ENCODE results near the gene LSM4. TPM values are rescaled to one million over a fixed set of nuclear protein-coding genes. Genes with fewer than 3 reads are reported as not detected.

LSM4 gene
- total and polyA plus RNA-seq, 2 of the 13 experiments (the other 11 are each of a cell fraction or from before 2014, with no cell fraction given): 65.8 to 166 TPM

DNA sequence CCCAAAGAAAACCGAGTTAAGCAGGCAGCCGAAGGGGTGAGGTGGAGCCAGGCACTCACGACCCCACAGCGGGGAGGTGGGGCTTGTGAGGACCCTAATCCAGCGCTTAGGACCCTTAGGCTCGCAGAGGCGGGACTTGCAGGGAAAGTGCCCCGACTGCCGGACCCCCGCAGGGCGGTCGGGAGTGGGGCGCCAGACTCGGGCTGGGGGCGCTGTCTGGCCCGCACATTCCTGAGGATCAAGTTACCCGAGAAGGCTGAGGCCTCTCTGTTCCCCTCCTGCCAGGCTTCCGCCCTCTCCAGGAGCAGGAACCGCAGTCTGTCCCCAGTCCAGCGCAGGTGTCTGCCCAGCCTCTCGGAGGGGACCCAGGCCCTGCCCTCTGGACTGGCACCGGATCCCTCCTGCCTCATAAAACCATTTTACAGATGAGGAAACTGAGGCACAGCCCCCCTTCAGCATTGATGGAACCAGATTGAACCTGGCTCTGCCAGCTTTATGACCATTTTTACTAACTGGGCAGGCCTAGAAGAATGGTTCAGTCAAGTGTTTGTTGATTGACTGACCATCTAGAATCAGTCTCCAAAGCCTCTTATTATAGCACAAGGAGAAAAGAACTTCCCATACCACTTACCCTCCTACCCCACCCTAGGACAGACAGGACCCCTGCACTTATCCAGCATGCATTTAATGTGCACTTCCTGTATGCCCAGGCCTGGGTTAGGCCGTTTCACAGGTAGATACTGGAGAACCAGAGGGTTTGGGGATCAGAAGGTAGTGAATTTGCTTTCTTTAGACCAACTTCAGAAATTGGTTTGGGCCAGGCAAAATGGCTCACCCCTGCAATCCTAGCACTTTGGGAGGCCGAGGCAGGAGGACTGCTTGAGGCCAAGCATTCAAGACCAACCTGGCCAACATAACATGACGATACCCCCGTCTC, 34.8 kb downstream of the LSM4 start (continued):
- TF ChIP-seq, protein P1, sequence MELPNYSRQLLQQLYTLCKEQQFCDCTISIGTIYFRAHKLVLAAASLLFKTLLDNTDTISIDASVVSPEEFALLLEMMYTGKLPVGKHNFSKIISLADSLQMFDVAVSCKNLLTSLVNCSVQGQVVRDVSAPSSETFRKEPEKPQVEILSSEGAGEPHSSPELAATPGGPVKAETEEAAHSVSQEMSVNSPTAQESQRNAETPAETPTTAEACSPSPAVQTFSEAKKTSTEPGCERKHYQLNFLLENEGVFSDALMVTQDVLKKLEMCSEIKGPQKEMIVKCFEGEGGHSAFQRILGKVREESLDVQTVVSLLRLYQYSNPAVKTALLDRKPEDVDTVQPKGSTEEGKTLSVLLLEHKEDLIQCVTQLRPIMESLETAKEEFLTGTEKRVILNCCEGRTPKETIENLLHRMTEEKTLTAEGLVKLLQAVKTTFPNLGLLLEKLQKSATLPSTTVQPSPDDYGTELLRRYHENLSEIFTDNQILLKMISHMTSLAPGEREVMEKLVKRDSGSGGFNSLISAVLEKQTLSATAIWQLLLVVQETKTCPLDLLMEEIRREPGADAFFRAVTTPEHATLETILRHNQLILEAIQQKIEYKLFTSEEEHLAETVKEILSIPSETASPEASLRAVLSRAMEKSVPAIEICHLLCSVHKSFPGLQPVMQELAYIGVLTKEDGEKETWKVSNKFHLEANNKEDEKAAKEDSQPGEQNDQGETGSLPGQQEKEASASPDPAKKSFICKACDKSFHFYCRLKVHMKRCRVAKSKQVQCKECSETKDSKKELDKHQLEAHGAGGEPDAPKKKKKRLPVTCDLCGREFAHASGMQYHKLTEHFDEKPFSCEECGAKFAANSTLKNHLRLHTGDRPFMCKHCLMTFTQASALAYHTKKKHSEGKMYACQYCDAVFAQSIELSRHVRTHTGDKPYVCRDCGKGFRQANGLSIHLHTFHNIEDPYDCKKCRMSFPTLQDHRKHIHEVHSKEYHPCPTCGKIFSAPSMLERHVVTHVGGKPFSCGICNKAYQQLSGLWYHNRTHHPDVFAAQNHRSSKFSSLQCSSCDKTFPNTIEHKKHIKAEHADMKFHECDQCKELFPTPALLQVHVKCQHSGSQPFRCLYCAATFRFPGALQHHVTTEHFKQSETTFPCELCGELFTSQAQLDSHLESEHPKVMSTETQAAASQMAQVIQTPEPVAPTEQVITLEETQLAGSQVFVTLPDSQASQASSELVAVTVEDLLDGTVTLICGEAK (IDR thresholded peaks at IDR 0.05): no peak
- TF ChIP-seq, protein P1 (CRISPR knock-in tag; IDR thresholded peaks at IDR 0.05): no peak
- TF ChIP-seq ZKSCAN8 (CRISPR knock-in tag; IDR thresholded peaks at IDR 0.05; ENCODE audit: borderline replicate concordance) (0 out of 2 replicates have a peak, but pooled peaks have one; percentile 22), ZNF629 (CRISPR knock-in tag; conservative IDR thresholded peaks at IDR 0.05) (peak; percentile 49; the same call in 1 of the 2 replicates), ZNF883 (CRISPR knock-in tag; IDR thresholded peaks at IDR 0.05; ENCODE audit: not compliant biosample characterization) (no peak), SP1 (IDR thresholded peaks at IDR 0.05) (no peak), SP1 (CRISPR knock-in tag; IDR thresholded peaks at IDR 0.05) (no peak), NFKB2 (CRISPR knock-in tag; IDR thresholded peaks at IDR 0.05; ENCODE audit: borderline replicate concordance) (no peak), PHF20 (CRISPR knock-in tag; IDR thresholded peaks at IDR 0.05) (no peak), ZNF3 (CRISPR knock-in tag; IDR thresholded peaks at IDR 0.05) (peak; percentile 90), AHR (CRISPR knock-in tag; IDR thresholded peaks at IDR 0.05) (no peak), FOXJ3 (CRISPR knock-in tag; IDR thresholded peaks at IDR 0.05; ENCODE audit: borderline replicate concordance) (no peak), SIX4 (CRISPR knock-in tag; IDR thresholded peaks at IDR 0.05) (peak; percentile 89), SIN3A (IDR thresholded peaks at IDR 0.05; ENCODE audit: borderline replicate concordance, low read depth, low read length) (no peak), ISX (CRISPR knock-in tag; conservative IDR thresholded peaks at IDR 0.05) (no peak)
- TF ChIP-seq, protein P2, sequence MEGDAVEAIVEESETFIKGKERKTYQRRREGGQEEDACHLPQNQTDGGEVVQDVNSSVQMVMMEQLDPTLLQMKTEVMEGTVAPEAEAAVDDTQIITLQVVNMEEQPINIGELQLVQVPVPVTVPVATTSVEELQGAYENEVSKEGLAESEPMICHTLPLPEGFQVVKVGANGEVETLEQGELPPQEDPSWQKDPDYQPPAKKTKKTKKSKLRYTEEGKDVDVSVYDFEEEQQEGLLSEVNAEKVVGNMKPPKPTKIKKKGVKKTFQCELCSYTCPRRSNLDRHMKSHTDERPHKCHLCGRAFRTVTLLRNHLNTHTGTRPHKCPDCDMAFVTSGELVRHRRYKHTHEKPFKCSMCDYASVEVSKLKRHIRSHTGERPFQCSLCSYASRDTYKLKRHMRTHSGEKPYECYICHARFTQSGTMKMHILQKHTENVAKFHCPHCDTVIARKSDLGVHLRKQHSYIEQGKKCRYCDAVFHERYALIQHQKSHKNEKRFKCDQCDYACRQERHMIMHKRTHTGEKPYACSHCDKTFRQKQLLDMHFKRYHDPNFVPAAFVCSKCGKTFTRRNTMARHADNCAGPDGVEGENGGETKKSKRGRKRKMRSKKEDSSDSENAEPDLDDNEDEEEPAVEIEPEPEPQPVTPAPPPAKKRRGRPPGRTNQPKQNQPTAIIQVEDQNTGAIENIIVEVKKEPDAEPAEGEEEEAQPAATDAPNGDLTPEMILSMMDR (CRISPR knock-in tag; IDR thresholded peaks at IDR 0.05): peak; percentile 29
- TF ChIP-seq, protein P3, sequence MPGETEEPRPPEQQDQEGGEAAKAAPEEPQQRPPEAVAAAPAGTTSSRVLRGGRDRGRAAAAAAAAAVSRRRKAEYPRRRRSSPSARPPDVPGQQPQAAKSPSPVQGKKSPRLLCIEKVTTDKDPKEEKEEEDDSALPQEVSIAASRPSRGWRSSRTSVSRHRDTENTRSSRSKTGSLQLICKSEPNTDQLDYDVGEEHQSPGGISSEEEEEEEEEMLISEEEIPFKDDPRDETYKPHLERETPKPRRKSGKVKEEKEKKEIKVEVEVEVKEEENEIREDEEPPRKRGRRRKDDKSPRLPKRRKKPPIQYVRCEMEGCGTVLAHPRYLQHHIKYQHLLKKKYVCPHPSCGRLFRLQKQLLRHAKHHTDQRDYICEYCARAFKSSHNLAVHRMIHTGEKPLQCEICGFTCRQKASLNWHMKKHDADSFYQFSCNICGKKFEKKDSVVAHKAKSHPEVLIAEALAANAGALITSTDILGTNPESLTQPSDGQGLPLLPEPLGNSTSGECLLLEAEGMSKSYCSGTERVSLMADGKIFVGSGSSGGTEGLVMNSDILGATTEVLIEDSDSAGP (CRISPR knock-in tag; IDR thresholded peaks at IDR 0.05; ENCODE audit: borderline replicate concordance): 0 out of 2 replicates have a peak, but pooled peaks have one; percentile 8
